GM12892 (cell line): ENCODE results near the gene COCH.

ENCODE experiments used
- POLR2A ChIP-seq: IDR thresholded peaks from 2 replicates; pipeline ENCODE4 v1.6.1; 2011; ENCODE audit warnings: low read depth, low read length, control low read depth
- TAF1 ChIP-seq: IDR thresholded peaks from 2 replicates; pipeline ENCODE4 v1.6.1; 2011; ENCODE audit warnings: low read depth, mild to moderate bottlenecking, control low read depth, low read length, borderline replicate concordance

- TF ChIP-seq POLR2A (no peak), TAF1 (no peak)
These were observed 25.7 kb upstream of the COCH start for GRCh38 chr14:30848449-30849240.
